Measurements from ENCODE around the gene RANBP3L.
"Not testable (repeated sequence)": the region's sequence is repeated elsewhere in the genome, so short reads cannot be mapped to it uniquely, and the experiment has no call there.

Gene RANBP3L

DNA sequence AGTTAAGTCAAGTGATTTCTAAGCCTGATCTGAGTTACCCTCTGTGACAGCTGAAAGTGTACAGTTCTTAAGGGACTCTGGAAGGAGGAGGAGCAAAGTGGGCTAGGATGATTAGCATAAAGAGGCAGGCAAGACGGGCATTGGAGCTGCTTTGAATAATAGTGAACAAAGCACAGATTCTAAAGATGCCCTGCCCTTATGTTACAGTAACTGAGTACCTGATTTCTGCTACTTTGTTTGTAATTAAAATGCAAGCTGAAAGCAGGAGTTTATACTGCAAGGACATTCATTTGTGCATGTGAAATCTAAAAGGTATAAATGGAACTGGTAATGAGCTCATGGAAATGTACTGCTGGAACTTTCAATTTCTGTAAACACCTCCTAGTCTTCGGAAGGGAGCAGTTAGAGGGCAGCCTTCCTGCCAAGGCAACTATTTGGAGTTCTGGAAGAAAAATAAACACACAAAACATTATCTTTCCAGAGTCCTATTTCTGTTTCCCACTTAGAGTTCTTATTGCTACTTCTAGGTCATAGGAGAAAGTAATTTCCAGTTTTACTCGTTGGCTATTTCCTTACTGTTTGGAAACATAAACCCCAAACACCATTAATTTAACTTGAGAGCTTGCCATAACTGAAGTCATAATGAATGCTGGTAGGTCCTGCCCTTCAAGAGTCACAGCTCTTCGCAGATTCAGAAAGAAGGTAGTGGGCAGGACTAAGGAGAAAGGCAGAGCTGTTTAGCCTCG is at the start of gene RANBP3L:
Gene RANBP3L, minus strand, starts transcription at position 45 of the 746 bp plus-strand sequence. CDS start 486 bp downstream, outside the sequence.
- no peak for DNase-seq (ENCODE audit: low read depth in 2 of 2)

DNA sequence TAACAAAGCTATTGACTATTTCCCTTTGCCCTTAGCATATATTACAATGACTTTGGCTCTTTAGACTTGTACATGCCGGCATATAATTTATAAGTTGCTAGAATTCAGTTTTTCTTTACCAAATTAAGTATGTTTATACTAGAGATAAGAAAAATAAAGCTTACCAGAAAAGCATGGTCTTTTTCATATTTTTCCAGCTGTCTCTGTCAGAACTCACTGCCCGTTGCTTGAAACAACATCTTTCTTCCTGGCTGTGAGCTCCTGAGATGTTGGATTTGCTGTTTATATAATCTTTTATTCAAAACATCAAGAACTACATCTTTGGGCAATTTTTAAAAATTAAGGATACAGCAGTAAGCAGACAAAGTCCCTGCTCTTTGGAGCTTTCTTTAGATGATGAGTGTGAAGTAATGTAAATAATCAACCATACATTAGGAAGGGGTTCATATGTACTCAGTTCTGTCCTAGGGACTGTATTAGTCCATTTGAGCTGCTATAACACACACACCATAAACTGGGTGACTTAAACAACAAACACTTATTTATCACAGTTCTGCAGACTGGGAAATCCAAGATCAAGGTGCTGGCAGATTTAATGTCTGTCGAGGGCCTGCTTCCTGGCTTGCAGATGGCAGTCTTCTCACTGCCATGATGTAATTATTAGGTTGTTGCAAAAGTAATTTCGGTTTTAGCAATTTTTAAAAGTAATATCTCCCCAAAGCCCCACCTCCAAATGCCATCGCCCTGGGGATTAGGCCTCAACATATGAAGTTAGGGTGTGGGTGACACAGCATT is 45.4 kb upstream of the RANBP3L start:
- DNase-seq (ENCODE audit: low read depth in 2 of 2) = no peak

GRCh38 chr5:36344899-36345298 is 43.2 kb upstream of the RANBP3L start:
- no peak for DNase-seq (ENCODE audit: low read depth in 2 of 2)

- not testable (repeated sequence) for DNase-seq (ENCODE audit: low read depth in 2 of 2)
These were observed 40.0 kb upstream of the RANBP3L start for GRCh38 chr5:36341720-36342119.

DNA sequence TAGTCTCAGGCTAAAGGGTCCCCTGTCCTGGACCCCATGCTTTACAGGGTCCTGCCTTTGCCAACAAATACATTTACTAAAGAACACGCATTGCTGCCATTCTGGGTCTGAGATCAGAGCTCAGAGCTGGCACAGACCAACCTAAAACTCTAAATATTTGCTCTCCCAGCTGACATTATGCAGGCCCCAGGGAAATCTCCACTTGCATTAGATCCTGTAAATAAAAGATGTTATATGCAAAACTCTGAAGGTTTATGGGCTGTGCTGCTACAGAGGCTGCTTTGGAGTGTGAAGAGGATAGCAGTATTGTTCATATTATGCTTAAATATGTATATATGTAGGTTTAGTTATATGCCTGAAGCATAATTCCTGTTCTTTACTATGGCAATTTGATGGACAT is 35.9 kb upstream of the RANBP3L start:
- no peak for DNase-seq (ENCODE audit: low read depth in 2 of 2)

- DNase-seq (ENCODE audit: low read depth in 2 of 2) = no peak
These were observed 32.6 kb upstream of the RANBP3L start for GRCh38 chr5:36334315-36334714.

DNA sequence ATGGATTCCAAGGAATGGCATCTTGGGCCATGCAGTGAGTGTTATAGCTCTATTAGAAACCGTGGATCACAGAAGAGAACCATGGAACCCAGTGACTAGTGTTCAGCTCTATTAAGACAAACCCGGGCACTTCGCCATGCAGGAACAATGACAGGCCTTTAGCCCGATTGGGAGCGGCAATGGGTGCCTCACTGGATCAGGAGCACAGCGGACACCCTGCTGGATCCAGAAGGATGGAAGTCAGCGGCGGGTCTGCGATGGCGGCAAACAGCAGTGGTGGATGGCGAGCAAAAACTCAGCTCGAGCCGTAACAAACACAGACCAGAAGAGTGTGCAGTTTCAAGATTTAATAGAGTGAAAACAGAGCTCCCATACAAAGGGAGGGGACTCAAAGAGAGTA is 31.0 kb upstream of the RANBP3L start:
- not testable (repeated sequence) for DNase-seq (ENCODE audit: low read depth in 2 of 2)

DNA sequence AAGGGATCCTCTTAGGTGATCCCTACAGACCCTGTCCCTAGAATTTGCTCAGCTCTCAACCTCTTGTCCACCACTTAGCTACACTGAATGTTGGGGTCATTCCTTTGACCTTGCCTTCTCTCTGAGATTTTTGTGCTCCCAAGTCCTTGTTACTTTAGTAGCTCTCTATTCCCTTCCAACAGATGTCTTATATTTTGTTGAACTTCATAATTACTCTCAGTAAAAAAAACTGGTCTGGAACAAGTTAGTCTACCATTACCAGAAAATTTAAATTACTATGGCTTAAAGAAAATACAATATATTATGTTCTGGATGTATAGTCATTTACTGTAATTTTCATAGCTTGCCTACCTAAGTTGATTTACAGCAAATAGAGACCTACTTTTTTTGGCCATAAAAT is 23.5 kb upstream of the RANBP3L start:
- DNase-seq (ENCODE audit: low read depth in 2 of 2) = no peak

DNA sequence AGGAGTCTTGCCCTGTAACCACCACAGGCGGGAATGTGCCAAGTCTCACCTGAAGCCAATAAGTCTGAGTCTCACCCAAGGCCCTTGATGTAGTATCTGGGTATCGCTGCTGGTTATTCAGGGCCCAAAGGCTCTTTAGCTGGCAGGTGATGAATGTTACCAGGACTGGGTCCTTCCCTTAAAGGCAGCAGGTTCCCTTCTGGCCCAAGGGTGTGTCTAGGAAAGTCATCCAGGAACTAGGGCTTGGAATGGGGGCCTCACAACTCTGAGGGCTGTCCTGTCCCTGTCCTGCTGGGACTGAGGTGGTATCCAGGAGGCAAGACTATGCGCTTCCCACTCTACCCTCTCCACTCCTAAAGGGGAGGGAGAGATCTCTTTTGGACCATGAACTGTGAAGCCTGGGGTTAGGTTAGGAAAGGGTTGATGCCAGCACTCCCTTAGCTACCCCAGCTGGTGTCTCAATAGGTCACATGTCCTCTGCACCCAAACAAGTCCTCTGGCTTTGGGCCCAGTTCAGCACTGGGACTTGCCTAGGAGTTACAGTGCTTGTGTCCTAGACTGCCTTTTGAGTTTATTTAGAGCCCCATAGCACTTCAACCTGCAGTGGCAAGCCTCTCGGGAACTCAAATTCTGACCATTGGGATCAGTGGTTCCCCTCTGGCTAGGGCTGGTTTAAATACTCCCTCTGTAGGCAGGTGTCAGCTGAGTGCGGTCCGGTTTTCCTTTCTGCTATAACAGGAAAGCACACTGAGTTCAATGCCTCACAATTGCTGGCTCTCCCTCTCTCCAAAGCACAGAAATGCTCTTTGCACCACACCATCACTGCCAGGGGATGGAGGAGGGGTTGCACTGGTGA is 22.5 kb upstream of the RANBP3L start:
- DNase-seq (ENCODE audit: low read depth in 2 of 2) = no peak

DNA sequence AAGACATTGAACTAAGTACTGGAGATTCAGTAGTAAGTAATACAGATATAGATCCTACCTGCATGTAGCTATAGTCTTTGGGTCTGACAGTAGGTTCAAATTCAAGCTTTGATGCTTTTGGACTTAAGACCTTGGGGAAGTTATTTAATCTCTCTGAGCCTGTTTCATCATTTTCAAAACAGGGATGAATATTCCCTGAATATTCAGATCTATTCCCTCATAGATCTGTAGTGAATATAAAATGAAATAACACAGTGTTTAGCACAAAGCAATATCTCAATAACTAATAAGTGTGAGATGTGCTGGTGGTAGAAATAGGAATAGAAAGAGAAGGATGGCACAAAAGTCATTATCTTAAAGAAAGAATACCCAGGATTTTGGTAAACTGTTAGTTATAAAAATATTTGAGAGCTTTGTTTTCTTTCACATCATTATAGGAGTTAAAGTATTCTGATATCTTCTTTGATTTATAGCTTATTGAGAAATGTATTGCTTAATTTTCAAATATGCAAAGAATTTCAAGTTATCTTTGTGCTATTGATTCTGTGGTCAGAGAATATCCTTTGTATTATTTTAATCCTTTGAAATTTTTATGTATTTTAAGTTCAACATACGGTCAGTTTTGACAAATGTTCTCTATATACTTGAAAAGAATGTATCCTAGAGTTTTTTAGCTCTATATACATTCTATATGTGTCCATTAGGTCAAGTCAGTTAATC is 11.4 kb upstream of the RANBP3L start:
- no peak for DNase-seq (ENCODE audit: low read depth in 2 of 2)

DNA sequence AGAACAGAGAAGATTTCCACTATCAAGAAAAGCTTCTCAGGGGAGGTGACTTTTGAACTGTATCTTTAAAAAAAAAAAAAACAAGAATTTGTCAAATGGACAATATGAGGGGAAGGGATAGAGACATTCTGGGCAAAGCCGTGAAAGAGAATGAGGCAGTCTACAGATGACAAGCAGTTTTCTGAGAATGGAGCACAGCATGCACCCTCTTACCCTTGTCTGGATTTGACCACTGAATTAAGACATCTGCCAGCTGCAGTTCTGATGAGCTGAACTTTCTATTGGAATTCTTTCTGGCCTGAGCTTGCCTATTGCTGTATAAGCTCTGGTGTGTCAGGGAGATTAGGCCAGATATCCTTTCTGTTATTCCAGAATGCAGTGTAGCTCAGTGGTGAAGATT is 10.3 kb upstream of the RANBP3L start:
- DNase-seq (ENCODE audit: low read depth in 2 of 2) = no peak

GRCh38 chr5:36310138-36310537 is 8.4 kb upstream of the RANBP3L start:
- DNase-seq (ENCODE audit: low read depth in 2 of 2) = no peak

DNA sequence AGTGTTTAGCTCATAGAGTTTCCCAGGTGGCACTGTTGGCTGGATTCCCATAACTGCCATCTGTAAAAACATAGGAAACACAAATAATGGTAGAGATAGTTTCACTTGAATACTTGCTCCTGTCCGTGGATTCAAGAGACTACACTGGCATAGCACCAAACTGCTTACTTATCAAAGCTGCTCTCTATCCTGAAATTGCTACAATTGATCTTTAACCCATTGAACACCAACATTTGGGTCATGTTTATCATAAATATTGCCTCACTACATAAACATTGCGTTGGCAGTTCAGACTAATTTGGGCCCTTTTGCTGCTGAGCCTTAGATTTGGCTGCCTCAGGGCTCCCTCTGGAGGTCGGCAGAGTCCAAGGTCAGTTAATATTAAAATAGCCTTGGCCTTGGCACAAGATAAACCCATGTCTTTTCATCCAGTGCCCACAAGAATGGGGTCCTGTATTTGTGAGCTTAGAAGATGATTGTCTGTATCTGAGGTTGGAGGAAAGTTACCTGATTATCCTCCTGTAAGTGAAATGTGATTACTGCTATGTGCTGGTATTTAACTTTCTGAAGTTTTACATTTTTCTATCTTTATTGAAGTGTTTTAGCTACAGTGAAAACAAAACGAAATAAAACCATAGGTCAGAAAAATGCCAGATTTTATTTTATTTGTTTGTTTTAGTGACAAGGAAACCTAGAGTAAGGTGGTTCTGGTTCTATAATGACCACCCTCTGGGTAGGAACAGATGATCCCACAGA is 4.0 kb upstream of the RANBP3L start:
- peak in 1 of 2 donors; percentile 0 for DNase-seq (ENCODE audit: low read depth in 2 of 2)

GRCh38 chr5:36304095-36304805 is 2.5 kb upstream of the RANBP3L start:
- DNase-seq (ENCODE audit: low read depth in 2 of 2) = no peak

DNA sequence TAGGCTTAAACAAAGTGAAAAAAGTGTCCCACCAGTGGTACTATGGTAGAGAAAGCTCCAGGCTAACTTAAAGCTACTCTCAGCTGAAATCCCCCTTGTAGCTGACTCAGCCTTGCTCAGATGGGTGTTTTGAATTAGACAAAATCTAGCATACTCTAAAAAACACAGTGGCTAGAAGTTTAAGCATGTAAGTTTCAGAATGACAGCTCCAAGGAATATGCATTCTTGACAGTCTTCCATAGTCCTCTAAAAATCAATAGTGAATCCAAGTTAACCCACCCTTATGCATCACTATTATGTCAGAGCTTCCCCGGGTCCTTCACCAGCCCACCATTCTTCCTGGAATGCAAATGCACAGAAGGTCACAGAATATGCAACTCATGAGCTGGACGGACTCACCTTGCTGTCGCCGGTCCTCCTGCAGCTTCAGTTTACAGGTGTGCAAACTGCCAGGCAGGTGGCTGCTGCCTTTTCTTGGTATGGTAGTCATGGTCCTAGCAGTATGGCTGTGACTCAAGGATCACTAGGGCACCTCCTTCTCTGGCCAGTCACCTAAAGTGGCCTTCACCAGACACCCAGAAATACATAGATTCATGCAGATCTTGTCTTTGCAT is 668 bp downstream of the RANBP3L start:
- no peak for DNase-seq (ENCODE audit: low read depth in 2 of 2)

DNA sequence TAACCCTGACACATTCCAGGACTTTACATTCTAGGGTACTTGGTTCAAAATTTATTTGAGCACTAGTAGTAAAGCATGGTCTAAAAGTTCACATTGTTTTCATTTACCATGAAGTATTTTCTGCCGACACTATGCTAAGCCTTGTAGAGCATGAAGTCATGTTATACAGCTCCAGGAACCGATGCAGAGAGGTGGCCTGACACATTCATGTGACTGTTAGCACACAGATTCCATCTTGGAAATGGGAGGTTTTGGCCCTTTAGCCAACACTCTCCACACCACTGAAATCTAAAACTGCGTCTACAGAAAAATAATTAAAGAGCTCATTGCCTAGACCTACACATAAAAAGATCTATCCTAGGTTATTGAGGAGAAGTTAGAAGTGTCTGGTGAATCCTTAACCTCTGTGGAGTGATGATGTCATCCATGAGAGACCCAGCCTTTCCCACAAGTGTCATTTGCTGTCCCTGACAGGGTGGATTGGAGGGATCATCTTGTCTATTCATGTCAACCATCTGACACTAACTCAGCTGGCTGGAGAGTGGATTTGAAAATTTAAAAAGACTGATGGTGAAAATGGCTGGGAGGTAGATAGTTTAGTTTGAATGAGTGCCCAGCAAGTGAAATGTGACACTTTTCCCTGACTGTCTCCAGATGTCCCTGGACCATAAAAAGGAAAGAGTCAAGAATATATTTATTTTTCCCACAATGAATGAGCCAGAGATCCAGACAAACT is 1.3 kb downstream of the RANBP3L start:
- DNase-seq (ENCODE audit: low read depth in 2 of 2) = no peak

- no peak for DNase-seq (ENCODE audit: low read depth in 2 of 2)
These were observed 3.1 kb downstream of the RANBP3L start for GRCh38 chr5:36298552-36298951.

DNA sequence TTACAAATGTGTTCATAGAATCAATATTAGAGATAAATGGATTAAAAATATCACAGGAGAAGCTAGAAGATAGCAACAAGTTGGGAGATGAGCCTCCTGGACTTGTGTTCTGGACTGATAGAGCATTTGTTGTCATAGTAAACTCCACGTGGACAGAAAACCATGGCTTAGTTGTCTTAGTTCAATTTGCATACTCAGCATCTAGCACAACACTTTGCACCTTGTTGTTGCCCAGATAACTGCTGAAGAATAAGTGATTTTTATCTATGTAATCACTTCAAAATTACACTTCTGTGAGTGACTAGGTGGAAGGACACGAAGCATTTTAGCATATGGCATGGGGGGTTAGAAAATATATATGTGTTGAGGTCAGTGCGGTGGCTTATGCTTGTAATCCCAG is 4.0 kb downstream of the RANBP3L start:
- no peak for DNase-seq (ENCODE audit: low read depth in 2 of 2)
